Measurements from ENCODE around the gene PPP1R9A.

Gene PPP1R9A

DNA sequence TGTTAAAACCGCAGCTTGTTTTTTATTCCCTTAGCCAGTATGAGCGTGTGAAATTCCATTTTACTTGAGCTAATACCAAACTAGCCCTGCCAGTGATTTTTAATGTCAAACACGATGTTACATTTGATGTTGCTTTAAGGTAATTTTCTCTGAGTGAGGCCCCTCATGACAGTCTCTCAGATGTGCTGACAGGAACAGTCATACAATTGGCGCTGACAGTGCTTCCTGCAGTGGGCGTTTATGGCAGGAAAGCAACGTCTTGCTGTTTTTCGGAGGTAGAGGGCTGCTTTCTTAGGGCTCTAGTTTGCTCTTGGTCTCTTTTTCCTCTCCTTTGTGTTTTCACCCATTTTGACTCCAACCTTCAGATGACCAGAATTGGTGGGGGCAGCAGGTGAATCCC, 397.6 kb downstream of the PPP1R9A start:
- in situ Hi-C loops (cut with MboI; ENCODE audit: low sequenced_read_pairs), result no loop called here

DNA sequence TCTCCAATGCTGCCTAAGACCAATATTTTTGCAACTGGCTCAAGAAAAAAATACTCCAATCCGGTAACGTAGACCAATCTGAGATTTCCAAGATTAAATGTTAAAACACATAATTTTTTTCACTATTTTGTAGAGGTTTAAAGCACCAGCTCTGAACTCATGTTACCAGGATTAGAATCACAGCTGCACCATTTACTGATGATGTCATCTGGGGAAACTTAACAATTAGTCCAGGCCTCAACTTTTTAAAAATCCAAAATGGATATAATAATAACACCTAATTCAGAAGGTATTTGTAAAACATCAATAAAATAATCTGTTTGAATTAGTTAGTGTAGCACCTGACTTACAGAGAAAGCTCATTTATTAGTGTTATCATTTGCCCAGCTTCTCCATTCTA, 402.6 kb downstream of the PPP1R9A start:
- in situ Hi-C loops (cut with MboI; ENCODE audit: low sequenced_read_pairs), result no loop called here

DNA sequence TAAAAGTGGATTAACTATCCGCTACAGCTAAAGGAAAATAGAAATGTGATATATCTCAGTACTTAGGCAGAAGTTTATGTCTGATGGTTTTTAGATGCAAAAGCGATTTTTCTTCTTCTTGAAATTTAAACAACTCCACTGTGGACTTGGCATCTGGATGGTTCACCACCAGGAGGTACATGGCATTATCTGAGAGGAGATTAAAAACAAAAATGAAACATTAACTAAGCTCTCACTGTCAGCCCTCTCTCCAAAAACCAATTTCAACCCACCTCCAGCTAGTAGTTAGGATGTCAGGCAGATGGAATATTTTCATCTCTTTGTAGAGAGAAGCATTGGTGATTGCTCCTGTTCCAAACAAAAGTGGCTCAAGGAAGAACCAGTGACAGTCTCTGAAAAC, 404.0 kb downstream of the PPP1R9A start:
- in situ Hi-C loops (cut with MboI; ENCODE audit: low sequenced_read_pairs), result no loop called here

DNA sequence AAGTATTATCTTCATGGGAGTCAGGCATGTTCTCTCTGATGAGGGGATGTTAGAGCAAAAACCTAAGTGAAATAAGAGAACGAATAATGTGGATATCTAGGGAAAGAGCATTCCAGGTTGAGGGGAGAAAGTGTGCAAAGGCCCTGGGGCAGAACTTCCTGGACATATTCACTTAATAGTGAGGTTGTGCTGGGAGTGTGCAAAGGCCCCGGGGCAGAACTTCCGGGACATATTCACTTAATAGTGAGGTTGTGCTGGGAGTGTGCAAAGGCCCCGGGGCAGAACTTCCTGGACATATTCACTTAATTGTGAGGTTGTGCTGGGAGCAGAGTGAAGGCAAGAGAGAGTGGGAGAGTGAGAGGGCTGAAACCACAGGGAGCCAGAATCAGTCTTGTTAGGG, 405.2 kb downstream of the PPP1R9A start:
- in situ Hi-C loops (cut with MboI; ENCODE audit: low sequenced_read_pairs), result no loop called here

DNA sequence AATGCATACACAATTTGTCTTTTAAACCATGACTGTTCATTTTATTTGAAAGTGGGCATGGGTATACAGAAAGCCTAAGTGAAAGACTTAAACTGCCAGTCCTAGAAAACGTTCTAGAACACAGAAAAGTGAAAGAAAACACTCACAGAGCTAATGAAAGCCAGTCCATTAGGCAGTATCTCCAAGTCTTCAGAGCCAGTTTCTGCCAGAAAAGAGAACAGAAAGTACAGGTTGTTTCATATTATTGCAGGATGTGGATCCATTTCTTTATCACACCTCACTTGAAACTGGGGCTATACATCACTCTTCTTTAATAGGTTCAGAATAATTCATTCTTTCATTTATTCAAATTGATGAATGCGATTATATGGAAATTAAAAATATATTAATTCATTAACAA, 409.2 kb downstream of the PPP1R9A start:
- in situ Hi-C loops (cut with MboI; ENCODE audit: low sequenced_read_pairs), result no loop called here

DNA sequence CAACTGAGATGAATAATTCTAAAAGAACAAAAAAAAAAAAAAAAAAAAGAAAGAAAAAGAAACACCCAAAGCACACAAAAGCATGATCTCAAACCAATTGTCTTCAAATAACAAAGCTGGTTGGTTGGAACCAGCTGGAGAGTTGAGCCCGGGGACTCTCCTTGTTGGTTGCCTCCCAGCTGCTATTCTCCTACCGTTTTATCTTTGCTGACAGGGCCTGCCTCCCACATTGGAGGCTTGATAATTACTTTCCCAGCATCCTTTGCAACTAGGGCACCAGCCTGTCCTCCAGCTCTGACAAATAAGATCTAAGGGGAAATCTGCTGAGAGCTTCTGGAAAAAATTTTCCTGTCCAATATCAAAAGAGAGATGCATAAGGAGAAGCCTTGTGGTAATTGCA, 410.2 kb downstream of the PPP1R9A start:
- in situ Hi-C loops (cut with MboI; ENCODE audit: low sequenced_read_pairs), result no loop called here

DNA sequence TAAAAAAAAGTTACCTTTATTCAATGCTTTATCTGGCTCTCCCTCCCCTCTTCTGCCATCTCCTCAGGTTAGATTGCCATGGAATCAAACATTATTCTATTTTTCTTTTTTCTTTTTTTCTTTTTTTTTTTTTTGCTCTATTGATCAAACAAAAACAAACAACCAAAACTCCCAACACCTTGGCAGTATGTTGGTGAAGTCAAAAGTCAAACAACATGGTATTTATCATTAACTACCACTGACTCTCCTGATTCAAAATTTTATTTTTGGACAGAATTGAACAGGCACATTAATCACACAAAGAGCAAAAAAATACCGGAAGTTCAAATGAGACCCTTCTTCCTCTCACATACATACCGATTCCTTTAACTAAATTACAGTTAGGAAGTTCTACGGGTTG, 410.6 kb downstream of the PPP1R9A start:
- in situ Hi-C loops (cut with MboI; ENCODE audit: low sequenced_read_pairs), result no loop called here

DNA sequence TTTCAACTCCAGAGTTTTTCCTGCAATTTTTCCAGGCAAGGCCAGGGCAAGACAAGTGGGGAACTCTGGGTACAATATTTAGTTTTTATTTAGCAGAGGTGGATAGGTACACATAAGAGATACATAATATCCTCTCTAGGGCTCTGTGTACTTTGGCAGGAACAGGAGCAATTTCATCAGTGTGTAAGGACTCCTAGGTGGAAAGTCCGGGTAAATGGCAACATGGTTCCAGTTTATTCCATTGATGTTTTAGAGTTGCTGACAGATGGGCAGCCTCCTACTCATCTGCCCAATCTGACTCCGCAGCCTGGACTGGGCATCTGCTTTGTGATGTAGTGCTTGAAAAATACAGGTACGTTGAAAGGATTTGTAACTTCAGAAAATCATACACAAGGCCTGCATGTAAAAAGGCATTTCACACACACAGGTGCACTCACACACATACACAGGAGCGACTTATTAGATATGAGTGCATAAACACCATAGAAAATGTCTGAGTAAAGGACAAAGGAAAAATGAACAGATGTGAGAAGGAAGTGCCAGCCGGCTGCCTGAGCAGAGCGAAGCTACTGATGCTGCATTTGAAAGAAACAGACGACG, 411.2 kb downstream of the PPP1R9A start:
- in situ Hi-C loops (cut with MboI; ENCODE audit: low sequenced_read_pairs), result no loop called here

DNA sequence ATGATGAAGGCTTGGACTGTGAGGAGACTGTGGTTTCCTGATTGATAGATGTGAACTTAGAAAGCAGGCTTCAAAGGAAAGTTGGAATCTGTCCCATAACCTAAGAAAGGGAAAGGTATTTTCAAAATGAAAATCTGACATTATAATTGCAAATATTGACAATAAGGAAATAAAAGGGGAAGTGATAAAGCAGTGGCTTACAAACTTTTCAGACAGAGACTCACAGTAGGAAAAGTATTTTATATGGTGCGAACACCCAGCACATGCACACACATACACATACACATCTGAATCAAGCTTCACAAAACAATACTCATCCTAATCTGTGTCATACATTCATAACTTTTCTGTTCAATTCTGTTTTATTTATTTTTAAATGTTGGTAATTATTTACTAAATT, 412.2 kb downstream of the PPP1R9A start:
- in situ Hi-C loops (cut with MboI; ENCODE audit: low sequenced_read_pairs), result no loop called here

DNA sequence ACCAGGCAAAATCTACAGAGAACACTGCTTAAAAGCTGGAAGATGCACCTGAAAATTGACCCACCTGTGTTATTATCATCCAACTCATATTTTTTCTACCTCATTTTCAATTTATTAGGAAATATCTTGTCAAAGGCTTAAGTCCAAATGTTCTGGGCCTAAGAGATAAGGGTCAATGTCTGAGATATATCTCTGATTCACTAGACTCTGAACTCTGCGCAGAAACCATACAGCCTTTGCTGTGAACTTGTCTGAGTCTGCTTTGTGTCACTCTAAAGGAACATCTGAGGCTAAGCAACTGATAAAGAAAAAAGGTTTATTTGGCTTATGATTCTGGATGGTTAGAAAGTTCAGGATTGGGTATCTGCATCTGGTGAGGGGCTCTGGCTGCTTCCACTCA, 413.3 kb downstream of the PPP1R9A start:
- in situ Hi-C loops (cut with MboI; ENCODE audit: low sequenced_read_pairs), result no loop called here

DNA sequence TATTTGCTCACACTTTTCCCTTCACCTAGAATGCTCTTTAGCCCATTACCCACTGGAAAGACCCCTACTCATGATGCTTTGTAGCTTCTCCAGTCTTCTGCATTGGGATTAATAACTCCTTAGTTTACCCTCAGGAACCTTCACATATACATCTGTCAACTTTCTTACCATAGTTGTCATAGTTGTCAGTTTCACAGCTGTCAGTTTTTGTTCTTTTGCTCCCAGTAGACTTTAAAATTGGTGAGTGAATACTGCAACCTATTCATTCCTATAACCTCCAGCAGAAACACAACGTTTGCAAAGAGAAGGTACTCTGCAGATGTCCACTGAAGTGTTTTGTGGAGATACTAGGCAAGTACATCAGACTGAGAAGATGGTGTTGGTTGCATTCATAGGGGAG, 414.3 kb downstream of the PPP1R9A start:
- in situ Hi-C loops (cut with MboI; ENCODE audit: low sequenced_read_pairs), result no loop called here

DNA sequence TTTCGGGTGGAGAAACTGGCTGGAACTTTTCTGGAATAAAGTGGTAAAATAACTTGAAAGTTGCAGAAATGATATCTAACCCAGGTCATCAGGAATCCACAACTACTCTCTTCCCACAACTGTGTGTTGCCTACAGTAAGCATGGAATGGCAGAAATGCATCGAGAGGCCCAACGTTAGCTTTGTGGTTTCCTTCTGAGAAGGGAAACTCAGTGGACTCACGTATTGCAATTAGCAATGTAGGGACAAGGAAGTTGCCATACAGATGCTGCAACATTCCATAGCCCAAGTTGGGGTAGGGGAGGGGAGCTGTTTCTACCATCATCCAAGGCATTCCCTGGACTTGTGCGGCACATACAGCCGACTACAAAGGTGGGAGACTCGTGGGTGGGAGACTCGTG, 415.0 kb downstream of the PPP1R9A start:
- in situ Hi-C loops (cut with MboI; ENCODE audit: low sequenced_read_pairs), result no loop called here

DNA sequence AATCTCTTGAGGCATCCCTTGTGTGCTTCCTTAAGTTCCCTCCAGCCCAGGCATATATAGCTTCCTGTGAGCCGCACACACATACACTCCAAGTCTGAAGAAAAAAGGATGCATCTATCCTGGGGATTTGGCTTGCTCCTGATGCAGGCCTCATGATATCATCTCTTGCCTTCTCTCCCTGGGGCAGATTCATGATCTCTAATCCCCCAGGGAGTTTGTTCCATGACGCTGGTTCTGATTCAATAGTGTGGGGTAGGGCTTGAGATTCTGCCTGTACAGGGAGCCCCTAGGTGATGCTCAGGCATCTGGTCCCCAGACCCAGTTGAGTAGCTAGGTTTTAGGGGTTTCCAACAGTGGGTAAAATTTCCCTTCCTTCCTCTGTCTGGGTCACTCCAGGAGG, 415.5 kb downstream of the PPP1R9A start:
- in situ Hi-C loops (cut with MboI; ENCODE audit: low sequenced_read_pairs), result no loop called here

DNA sequence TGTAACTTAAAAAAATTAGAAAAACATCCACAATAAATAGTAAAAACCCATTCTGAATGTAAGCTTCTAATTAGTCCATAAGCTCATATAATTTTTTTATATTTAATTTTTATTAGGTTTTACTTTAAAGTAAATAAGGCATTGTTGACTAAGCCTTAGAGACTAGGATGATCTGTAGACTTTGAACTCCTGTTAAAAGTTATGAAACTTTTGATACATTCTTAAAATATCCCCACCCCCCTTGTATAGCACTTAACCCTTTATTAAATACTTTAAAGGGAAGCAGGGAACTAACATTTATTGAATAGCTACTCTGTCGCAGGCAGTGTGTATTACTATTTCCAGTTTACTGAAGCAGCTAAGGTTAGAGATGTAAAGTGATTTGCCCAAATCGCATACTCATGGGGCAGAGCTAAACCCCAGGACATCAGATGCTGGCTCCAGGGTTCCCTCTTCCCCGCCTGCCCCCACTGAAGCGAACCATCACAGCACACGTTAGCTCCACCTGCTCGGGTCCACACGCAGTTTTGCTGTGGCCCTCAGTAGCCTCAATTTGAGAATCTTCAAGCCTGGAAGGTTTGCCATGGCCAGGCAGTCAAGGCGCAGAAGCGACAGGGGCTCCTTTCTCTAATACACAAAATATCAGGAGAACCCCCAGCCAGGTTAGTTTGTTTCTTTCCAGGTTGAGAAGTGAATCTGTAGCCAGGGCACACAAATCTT, 416.2 kb downstream of the PPP1R9A start:
- in situ Hi-C loops (cut with MboI; ENCODE audit: low sequenced_read_pairs), result no loop called here

DNA sequence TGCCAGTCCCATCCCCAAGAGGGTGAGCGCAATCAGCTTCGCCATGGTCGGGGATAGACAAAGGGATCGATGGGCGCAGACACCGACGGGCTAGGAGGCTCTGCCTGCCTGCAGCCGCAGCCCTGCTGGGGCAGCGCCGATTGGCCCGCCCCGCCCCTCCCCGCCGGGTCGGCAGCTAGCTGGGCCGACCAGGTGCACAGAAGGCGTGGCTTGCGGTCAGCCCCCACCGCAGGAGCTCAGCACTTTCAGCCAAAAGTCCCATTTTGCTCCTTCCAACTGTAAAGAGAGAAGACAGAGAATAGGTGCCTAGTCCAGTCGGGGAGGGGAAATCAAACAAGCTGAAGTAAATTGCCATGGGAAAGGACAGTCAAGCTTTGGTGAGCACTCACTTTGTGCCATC, 417.0 kb downstream of the PPP1R9A start, which contains the start of gene PON1:
TSS of gene PON1 (minus strand) at position 102 of the 400 bp plus-strand sequence. CDS start at position 45, 57 bp downstream.
- in situ Hi-C loops (cut with MboI; ENCODE audit: low sequenced_read_pairs), result no loop called here

DNA sequence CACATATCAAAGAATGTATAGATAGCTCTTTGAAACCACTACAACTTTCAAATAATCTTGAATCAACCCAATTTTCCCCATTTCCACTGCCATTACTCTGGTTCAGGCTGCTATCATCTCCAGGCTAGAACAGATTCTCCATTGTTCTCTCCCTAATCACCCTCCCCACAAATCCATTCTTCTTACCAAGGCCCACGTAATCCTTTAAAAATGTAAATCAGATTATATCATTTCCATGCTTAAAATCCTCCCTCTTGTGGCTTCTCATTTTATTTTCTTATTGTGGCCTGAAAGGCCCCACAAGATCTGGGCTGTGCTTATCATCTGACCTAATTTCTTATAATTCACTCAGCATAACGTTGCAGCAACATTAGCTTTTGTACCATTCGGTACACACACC, 420.0 kb downstream of the PPP1R9A start:
- in situ Hi-C loops (cut with MboI; ENCODE audit: low sequenced_read_pairs), result no loop called here

DNA sequence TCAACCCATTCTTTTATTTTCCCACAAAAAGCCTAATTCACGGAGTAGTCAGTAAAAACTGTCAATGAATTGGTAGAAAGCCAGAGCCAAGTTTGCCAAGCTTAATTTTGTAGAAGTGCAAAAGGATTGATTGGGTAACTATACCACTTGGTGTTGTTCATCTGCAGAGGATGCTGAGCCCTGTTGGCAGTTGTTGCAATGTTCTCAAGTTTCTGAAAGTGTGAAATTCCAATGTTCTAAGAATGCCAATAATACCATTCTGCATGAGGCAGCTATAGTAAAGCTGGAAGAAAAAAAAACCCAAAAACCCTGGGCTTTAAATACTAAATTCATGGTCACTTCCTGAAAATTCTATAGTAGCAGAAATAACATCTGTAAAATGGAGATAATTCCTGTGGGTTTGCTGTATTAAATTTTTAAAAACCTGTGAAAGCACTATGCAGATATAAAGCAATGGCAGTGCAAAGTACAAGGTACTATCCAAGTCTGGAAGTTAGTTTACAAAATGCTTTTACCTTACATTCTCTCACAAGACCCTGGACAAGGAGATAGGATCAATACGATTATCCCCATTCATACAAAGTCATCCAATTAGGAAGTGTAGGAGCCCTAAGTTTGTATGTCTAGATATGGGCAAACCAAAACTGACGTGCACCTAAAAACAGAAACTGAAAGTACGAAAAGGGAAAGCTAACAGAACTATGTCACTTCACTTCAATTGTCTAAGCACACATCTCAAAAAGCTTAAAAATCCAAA, 423.0 kb downstream of the PPP1R9A start:
- in situ Hi-C loops (cut with MboI; ENCODE audit: low sequenced_read_pairs), result no loop called here

DNA sequence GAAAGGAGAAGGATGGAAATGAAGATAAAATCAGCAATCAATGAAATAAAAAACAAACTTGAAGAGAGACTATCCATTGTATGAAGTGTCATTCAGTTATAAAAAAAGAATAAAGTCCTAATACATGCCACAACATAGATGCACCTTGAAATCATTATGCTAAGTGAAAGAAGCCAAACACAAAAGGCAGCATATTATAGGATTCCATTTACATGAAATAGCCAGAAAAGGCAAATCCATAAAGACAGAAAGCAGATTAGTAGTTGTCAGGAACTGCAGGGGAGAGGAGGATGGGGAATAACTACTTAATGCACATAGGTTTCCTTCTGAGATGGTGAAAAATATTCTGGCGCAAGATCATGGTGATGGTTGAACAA, 423.6 kb downstream of the PPP1R9A start:
- in situ Hi-C loops (cut with MboI; ENCODE audit: low sequenced_read_pairs), result no loop called here

DNA sequence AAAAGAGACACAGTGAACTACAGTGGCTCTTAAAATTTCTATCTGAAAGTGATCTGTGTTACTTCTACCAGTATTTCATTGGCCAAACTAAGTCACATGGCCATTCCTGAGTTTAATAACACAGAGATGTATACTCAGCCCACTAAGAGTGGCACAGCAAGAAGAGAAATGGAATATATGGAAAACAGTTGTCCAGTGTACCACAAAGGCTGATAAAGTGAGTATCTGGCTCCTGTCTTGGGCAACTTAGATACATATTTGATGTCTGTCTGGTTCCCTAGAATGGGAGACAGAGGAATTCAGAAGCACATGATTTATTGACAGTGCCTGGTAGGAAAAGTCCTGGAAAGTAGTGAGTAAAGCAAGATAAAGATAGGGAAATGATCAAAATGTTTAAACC, 427.1 kb downstream of the PPP1R9A start:
- in situ Hi-C loops (cut with MboI; ENCODE audit: low sequenced_read_pairs), result no loop called here

DNA sequence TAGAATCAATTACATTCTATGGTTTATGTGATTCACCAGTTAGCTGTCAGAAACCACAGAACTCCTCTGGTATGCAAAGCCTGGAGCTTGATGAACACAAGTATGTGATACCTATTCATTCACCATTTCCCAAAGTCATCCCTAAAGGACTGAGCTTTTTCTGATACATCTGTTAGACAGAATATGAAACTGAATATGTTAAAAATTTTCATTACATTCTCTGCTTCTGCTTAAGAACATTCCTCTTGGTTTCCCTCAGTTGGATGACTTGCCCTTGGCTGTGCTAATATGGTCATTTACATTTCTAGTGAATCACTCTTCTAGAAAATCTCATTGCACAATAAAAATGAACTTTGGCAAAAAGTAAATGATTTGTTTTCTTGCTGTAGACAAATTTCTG, 427.7 kb downstream of the PPP1R9A start:
- in situ Hi-C loops (cut with MboI; ENCODE audit: low sequenced_read_pairs), result no loop called here

DNA sequence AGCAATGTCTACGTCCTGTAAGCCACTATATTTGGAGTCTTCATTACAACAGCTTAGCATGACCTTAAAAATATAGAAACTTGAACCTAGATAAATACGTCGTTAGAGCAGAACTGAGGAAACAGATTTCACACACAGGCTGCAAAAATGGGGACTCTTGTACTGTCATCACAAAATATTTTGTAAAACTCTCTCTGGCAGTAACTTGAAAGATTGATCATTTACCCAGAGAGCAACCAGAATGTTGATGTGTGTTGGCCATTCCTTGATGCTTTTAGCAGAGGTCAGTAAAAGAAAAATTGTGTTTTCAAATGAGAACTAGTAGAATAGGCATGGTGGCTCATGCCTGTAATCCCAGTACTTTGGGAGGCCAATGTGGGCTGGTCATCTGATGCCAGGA, 431.4 kb downstream of the PPP1R9A start:
- in situ Hi-C loops (cut with MboI; ENCODE audit: low sequenced_read_pairs), result no loop called here

DNA sequence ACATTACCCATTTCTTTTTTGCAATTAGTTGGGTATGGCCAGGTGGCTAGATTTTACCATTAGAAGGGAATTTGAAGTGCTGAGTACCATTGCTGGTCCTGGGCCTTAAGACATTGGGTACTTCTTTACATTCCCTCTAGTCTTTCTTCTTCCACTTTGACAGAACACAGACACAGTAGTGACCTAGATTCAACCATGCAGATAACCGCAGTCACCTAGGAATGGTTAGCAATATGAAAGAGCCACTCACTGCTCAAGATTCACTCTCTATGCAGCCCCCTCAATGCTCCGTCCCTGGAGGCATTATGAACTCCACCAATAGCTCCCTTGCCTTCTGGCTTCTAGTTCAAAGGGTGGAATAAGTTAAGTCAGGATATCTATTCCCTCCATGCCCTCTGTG, 433.1 kb downstream of the PPP1R9A start:
- in situ Hi-C loops (cut with MboI; ENCODE audit: low sequenced_read_pairs), result no loop called here
